ENCODE data around the gene ADCYAP1R1.

DNA sequence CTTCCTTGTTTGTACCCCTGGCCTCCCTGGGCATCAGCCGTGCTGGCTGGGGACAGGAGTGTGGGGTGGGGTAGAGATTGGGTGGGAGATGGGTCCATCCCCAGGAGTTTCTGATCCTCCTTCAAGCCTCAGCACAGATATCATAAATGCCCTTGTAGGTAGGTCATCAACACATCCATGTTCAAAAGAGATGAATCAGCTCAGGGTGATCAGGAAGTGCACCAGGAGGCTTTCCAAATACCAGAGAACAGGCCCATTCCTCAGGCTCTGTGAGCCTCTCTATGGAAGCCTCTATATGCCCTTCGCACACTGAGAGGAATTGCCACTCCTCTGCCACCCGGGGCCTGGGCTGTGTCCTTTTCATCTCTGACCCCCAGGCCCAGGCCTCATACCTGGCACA lies 31.9 kb upstream of the ADCYAP1R1 start:
- TF ChIP-seq, protein P1, sequence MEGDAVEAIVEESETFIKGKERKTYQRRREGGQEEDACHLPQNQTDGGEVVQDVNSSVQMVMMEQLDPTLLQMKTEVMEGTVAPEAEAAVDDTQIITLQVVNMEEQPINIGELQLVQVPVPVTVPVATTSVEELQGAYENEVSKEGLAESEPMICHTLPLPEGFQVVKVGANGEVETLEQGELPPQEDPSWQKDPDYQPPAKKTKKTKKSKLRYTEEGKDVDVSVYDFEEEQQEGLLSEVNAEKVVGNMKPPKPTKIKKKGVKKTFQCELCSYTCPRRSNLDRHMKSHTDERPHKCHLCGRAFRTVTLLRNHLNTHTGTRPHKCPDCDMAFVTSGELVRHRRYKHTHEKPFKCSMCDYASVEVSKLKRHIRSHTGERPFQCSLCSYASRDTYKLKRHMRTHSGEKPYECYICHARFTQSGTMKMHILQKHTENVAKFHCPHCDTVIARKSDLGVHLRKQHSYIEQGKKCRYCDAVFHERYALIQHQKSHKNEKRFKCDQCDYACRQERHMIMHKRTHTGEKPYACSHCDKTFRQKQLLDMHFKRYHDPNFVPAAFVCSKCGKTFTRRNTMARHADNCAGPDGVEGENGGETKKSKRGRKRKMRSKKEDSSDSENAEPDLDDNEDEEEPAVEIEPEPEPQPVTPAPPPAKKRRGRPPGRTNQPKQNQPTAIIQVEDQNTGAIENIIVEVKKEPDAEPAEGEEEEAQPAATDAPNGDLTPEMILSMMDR (IDR thresholded peaks at IDR 0.05; ENCODE audit: poor library complexity, severe bottlenecking), result no peak
- TF ChIP-seq, protein P2, sequence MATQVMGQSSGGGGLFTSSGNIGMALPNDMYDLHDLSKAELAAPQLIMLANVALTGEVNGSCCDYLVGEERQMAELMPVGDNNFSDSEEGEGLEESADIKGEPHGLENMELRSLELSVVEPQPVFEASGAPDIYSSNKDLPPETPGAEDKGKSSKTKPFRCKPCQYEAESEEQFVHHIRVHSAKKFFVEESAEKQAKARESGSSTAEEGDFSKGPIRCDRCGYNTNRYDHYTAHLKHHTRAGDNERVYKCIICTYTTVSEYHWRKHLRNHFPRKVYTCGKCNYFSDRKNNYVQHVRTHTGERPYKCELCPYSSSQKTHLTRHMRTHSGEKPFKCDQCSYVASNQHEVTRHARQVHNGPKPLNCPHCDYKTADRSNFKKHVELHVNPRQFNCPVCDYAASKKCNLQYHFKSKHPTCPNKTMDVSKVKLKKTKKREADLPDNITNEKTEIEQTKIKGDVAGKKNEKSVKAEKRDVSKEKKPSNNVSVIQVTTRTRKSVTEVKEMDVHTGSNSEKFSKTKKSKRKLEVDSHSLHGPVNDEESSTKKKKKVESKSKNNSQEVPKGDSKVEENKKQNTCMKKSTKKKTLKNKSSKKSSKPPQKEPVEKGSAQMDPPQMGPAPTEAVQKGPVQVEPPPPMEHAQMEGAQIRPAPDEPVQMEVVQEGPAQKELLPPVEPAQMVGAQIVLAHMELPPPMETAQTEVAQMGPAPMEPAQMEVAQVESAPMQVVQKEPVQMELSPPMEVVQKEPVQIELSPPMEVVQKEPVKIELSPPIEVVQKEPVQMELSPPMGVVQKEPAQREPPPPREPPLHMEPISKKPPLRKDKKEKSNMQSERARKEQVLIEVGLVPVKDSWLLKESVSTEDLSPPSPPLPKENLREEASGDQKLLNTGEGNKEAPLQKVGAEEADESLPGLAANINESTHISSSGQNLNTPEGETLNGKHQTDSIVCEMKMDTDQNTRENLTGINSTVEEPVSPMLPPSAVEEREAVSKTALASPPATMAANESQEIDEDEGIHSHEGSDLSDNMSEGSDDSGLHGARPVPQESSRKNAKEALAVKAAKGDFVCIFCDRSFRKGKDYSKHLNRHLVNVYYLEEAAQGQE (IDR thresholded peaks at IDR 0.05; ENCODE audit: borderline replicate concordance), result no peak
- TF ChIP-seq EZH2 (IDR thresholded peaks at IDR 0.05; ENCODE audit: borderline replicate concordance, insufficient read depth, low read length, poor library complexity, severe bottlenecking), result no peak
- TF ChIP-seq EP300 (conservative IDR thresholded peaks at IDR 0.05; ENCODE audit: poor library complexity, severe bottlenecking), result no peak
- no peak for TF ChIP-seq POLR2AphosphoS5 (IDR thresholded peaks at IDR 0.05)
- TF ChIP-seq RAD21 (conservative IDR thresholded peaks at IDR 0.05), result no peak
- no peak for TF ChIP-seq SMC3 (conservative IDR thresholded peaks at IDR 0.05; ENCODE audit: poor library complexity)
- no peak for TF ChIP-seq MXI1 (conservative IDR thresholded peaks at IDR 0.05; ENCODE audit: poor library complexity, severe bottlenecking)
- no peak for TF ChIP-seq TAF1 (IDR thresholded peaks at IDR 0.05; ENCODE audit: low read depth)

Data from neural cell (in vitro differentiated cells).